K562 (cell line): Measurements from ENCODE around the gene LHX3.

Experiments
- CHD2 ChIP-seq: IDR thresholded peaks from 2 replicates; pipeline ENCODE4 v1.6.1; 2011; ENCODE audit warnings: low read depth, low read length
- MAX ChIP-seq: sonication (generic); formaldehyde crosslinking; IDR thresholded peaks from 2 replicates; pipeline ENCODE4 v1.9.0; 2022; ENCODE audit warnings: mild to moderate bottlenecking, missing genetic modification reagents
- NRF1 ChIP-seq, 2 experiments: fragments of 450-650 bp; IDR thresholded peaks in 1 of 2; conservative IDR thresholded peaks in 1 of 2; 2 replicates each; pipeline ENCODE4 v1.6.1; 2014; ENCODE audit warnings: mild to moderate bottlenecking in 2 of 2
- PRMT5 ChIP-seq: sonication (generic); formaldehyde crosslinking; IDR thresholded peaks from 2 replicates; pipeline ENCODE4 v1.5.0; 2020; ENCODE audit warnings: missing genetic modification reagents
- TEAD1 ChIP-seq, 2 experiments: fragments of 450-650 bp in 1 of 2; sonication (generic) in 1 of 2; formaldehyde crosslinking; IDR thresholded peaks; 2 replicates each; pipeline versions ENCODE4 v1.4.0 to v1.8.0; 2020 to 2022; ENCODE audit warnings: mild to moderate bottlenecking in 2 of 2, missing genetic modification reagents in 1 of 2
- ZBED1 ChIP-seq: IDR thresholded peaks from 2 replicates; pipeline ENCODE4 v1.6.1; 2014

GRCh38 chr9:136223871-136224640 lies 19.1 kb upstream of the LHX3 start:
- TF ChIP-seq CHD2 (no peak), MAX (CRISPR knock-in tag) (no peak), NRF1 (conservative IDR thresholded peaks at IDR 0.05 in 1 of 2, IDR thresholded peaks at IDR 0.05 in 1 of 2) (no peak), ZBED1 (no peak), PRMT5 (CRISPR knock-in tag) (no peak), TEAD1 (CRISPR knock-in tag; IDR thresholded peaks at IDR 0.05) (no peak)
